HEK293T (cell line): ENCODE data around the gene VPS37C.

ENCODE experiments used
- BHLHE40 ChIP-seq: fragments of 450-650 bp; IDR thresholded peaks from 2 replicates; pipeline ENCODE4 v1.6.1; 2016; ENCODE audit warnings: mild to moderate bottlenecking, moderate library complexity, borderline replicate concordance
- TARDBP ChIP-seq: fragments of 450-650 bp; IDR thresholded peaks from 2 replicates; pipeline ENCODE4 v1.6.1; 2016

GRCh38 chr11:61092280-61092766 is 68.9 kb downstream of the VPS37C start:
- TF ChIP-seq TARDBP (no peak), BHLHE40 (no peak)
